Measurements from ENCODE around the gene STXBP6. TPM values are rescaled to one million over a fixed set of nuclear protein-coding genes. Genes with fewer than 3 reads are reported as not detected.

Gene STXBP6
- total RNA-seq, 1 experiment from 2014 or later: 16.0 TPM

DNA sequence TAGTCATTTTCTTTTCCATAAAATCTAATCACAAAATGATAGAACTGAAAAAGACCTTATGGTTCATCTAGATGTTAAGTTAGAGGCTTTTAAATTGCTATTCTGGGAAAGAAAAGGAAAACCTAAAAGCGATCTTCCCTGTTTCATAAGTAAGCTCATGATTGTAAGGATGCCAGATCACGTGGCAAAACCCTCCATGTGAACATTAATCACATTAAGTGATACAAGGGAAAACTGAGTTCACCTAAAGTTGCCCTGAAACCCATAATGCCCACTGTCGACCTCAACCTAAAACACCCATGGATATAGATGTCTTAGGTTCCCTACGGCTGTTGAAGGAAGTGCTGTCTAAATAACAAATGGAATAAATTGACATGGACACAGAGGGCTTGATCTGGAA, 3.0 kb upstream of the STXBP6 start:
- no peak for DNase-seq (ENCODE audit: low read depth)

- DNase-seq (ENCODE audit: low read depth): no peak
These were observed 2.4 kb upstream of the STXBP6 start for GRCh38 chr14:25052385-25052784.

DNA sequence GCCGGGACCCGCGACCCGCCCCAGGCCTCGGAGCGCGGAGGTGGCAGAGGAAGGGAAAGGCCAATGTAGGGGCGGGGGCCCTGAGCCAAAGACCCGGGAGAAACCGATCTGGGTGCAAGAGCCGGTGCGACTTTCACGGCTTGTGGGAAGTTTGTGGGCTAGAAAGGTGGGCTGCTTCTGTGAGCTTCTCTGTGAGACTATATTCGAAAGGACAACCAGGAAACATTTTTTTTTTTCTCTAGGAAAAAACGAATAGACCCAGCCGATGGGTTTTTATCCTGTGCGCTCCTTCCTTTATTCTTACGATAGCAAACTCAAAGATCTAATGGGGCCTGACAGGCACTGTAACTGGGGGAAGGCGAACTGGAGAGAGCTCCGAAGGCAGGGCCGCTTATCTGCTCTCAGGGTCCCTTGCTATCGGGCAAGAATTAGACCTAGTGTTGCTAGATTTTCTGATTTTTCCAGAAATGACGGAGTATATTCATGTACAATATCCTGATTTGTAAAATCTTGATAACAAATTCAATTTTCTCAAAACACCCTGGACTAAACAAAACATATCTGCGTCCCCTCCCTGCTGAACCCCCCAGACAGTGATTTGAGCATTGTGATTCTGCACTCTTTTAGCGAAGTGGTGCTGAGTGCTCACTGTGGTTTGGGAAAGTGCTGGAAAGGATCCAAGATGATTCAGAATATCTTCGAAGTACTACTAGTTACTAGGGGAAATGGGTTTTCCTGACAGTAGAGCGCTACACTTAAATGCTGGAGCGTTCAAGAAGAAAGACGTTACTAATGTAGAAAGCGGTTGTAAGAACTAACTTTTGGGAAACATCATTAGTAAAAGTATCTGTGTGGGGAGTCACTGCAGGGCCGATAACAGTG, 563 bp upstream of the STXBP6 start:
- peak; percentile 50 for DNase-seq (ENCODE audit: low read depth)

DNA sequence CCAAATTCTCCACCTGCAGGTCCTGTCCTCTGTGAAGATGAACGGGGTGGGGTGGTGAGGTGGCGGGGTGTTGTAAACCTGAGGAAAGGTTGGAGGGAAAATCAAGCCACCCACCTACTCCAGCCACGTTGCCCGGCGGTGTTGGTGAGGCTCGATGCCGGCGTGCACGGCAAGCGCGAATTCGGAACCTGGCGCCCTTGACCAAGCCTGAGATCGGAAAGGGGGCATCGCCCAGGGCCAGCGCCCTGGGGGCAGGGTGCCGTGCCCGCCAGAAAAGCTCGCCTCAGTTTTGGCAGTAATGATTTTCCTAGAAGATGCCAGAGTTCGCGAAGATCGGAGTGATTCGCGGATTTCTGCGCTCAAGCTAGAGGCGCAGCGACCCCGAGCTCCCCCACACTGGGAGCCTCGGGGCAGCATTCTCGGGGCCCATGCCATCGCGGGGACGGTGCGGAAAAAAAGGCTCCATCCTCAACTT, 817 bp downstream of the STXBP6 start:
- DNase-seq (ENCODE audit: low read depth): no peak

- DNase-seq (ENCODE audit: low read depth): no peak
These were observed 1.6 kb downstream of the STXBP6 start for GRCh38 chr14:25048170-25049016.

DNA sequence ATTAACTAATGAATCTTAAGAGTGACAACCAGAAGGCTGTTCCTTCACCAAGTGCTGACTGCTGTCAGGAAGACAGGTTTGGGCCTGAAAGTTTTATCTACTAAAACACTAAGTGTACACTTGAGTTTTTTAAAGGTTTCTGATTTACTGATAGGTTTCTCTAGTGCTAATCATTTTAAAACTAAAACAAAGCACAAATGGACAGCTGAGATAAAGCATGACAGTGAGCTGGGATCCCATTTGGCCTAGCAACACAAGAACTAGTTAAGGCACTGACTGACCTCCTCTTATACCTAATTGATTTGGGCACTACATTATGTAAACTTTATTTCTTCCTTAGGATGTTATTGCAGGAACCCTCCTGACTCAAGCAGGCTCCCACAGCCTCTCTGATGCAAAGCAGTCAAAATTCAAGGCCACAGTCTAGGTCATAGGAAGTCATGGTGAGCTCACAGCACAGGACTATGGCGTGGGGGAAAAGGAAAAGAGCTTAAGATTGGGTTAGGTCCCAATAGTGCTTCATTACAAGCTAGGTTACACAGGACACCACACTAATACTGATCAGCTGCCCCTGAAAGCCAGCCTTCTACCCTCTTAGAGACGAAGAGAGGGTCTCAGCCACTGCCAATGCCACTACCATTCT, 3.5 kb downstream of the STXBP6 start:
- DNase-seq (ENCODE audit: low read depth): no peak

GRCh38 chr14:25044106-25044698, 5.7 kb downstream of the STXBP6 start:
- DNase-seq (ENCODE audit: low read depth): no peak

DNA sequence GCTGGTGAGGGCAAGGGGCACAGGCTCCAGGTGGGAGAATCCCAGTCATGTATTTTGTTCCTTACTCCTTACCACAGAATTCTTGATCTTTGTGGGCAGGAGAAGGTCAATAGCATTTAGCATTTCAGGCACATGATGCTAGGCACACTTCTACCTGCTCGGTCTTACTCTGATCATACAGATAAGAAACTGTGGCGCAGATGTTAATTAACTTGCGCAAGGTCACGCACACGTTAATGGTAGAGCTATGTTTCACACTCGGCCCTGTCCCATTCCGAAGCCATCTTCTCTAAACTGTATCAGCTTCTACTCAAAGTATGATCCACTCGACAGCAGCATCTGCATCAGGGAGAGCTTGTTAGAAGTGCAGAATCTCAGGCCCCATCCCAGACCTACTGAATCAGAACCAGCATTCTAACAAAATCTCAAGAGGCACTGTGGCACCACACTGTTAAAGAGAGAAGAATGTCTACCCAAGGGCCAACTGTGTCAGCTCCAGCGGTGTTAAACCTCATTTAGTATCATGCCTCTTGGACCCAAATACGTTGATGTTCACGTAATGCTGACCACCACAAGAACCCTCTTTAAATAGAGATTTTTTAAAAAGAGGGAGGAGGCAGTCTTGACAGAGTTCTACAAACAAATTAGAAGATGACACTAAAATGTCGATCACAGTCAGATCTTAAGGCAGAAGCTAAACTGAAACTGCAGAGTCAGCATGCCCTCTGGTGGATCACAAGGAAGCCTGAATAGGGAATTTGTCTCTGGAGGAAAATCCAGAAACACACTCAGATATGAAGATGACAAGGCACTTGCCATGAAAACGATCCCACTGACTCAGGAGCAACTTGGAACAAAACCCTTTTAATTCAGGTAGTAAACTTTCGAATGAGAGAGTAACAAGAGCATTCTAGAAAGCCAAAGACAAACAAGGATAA, 7.3 kb downstream of the STXBP6 start:
- peak; percentile 46 for DNase-seq (ENCODE audit: low read depth)

- no peak for DNase-seq (ENCODE audit: low read depth)
These were observed 8.0 kb downstream of the STXBP6 start for GRCh38 chr14:25041898-25042297.

DNA sequence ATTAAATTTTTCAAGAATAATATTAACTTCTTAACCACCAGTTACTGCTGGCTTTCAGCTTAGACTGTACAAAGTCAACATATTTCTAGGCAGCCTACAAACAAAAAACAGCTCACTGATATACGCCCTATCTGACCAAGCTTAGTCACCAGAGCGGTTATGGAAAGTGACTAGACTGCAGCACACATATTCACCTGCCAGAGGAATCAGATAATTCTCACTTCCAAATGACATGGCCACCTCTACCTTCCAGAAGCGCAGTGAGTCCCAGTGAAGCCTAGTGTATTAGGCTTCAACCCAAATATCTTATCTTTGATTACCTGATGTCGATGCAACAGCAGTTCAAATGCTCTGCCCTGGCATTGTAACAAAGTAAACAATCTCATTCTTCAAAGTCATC, 8.5 kb downstream of the STXBP6 start:
- no peak for DNase-seq (ENCODE audit: low read depth)

DNA sequence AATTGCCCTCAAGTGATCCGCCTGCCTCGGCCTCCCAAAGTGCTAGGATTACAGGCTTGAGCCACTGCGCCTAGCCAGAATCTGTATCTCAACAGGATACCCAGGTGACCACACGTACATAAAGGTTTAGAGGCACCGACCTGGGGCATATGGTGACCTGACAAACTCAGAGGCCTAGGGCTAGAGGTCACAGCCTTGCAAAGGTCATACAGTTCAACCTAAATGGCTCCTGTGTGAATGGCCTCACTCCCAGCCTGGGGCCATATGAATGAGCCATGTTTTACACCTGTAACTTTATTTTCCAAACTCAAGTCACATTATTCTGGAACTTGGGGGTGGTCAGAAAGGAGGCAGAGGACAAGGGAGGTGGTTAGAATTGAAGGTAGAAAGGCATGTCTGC, 10.0 kb downstream of the STXBP6 start:
- DNase-seq (ENCODE audit: low read depth): no peak

GRCh38 chr14:25038044-25038668, 11.8 kb downstream of the STXBP6 start:
- DNase-seq (ENCODE audit: low read depth): no peak

DNA sequence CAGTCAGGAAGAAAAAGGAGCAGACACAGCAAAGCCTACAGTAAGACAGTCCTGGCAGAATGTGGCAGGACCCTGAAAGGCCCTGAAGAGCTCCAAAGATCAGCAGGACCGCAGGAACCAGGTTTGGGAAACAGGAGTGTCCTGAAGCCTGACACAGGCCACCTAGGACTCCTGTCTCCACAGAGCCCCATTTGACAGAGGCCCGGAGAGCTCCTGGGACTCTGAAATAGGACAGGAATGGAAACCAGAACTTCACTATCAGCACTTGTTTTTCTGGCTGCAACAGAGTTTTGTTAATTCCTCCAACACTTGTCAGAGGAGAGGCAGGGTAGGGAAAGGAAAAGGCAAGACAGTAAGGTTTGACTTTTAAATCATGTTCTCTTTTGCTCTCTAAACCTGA, 12.9 kb downstream of the STXBP6 start:
- no peak for DNase-seq (ENCODE audit: low read depth)

DNA sequence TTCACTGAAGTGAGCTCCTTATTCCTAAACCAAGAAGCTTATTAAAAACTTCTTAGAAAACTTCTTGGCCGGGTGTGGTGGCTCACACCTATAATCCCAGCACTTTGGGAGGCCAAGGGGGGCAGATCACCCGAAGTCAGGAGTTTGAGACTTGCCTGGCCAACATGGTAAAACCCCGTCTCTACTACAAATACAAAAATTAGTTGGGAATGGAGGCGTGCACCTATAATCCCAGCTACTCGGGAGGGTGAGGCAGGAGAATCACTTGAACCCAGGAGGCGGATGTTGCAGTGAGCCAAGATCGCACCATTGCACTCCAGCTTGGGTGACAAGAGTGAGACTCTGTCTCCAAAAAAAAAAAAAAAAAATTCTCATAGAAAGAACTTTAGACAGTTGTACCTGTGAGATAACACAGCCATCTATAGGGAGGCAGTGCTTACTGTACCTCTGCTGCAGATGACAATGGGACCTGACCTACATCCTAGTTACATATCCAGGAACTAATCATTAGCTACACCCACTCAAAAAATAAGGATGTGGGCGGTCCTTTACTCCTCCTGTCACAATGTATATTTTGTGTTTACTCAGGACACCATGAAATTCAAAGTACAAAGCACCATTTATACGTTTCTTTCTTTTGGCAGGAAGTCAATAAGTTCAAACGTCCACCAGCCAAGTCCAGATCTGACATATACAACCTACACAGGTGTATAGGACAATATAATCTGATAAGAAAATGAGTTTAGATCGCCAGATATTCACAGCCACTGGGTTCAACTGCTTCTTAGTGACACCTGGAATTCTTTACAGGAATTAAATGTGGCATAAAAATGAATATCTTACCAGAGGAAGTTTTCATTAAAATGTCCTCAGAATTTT, 14.9 kb downstream of the STXBP6 start:
- DNase-seq (ENCODE audit: low read depth): no peak

DNA sequence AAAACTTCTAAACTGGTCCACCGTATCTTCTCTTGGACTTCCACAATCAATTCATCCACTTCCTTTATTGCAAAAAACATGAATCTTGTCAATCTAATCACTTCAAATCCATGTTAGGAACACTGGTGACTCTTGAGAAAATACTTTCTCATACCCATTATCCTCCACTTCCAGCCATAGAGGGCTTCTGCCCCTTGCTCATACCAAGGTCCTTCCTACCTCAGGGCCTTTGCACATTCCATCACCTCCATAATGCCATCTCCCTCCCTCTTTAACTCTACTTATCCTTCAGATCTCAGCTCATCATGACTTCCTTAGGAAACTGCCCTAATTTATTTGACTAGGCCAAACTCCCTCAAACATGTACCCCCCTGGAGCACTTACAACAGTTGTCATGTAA, 16.6 kb downstream of the STXBP6 start:
- no peak for DNase-seq (ENCODE audit: low read depth)

GRCh38 chr14:25032092-25032784, 17.7 kb downstream of the STXBP6 start:
- DNase-seq (ENCODE audit: low read depth): peak; percentile 67

- no peak for DNase-seq (ENCODE audit: low read depth)
These were observed 23.3 kb downstream of the STXBP6 start for GRCh38 chr14:25026476-25027137.

GRCh38 chr14:25019892-25020291, 30.1 kb downstream of the STXBP6 start:
- DNase-seq (ENCODE audit: low read depth): no peak

Data from HT1080 (cell line).